ENCODE results near the gene NYAP2.

Gene NYAP2

DNA sequence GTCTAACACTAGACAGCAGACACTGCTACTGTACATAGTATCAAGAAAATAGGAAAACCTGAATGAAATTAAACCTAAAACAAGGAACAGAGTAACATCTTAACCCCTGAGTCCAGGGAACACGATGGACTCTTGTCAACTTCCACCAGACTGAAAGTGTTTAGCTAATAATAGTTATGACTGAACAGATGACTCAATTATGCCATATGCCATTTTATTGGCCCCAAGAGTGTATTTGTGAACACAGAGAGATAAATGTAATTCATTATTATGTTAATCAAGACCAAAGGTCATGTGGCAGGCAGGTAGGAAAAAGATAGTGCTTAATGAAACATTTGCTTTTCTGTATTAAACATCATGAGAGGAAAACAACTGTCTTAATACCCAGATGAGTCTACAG is 58.0 kb downstream of the NYAP2 start:
- Histone ChIP-seq H3K4me1 (ENCODE audit: control insufficient read depth in 2 of 2, insufficient read depth in 2 of 2, low read length in 2 of 2) (no peaks in the 10 kb centered on the region), H3K27me3 (ENCODE audit: control insufficient read depth in 2 of 2, insufficient read depth in 2 of 2, low read length in 2 of 2) (peaks cover 0 to 2% of the 10 kb centered on the region in 2 donors), H3K9ac (ENCODE audit: low read depth in 1 of 2, low read length in 2 of 2) (no peak overlapping the region), H3K27ac (ENCODE audit: low read depth in 2 of 2, low read length in 2 of 2) (no peak overlapping the region), H3K4me3 (ENCODE audit: low read length in 2 of 2) (no peak overlapping the region), H3K36me3 (ENCODE audit: control insufficient read depth in 2 of 2, insufficient read depth in 2 of 2, low read length in 2 of 2) (no peaks in the 10 kb centered on the region), H3K9me3 (ENCODE audit: control insufficient read depth in 2 of 2, low read length in 2 of 2) (no peaks in the 10 kb centered on the region)

DNA sequence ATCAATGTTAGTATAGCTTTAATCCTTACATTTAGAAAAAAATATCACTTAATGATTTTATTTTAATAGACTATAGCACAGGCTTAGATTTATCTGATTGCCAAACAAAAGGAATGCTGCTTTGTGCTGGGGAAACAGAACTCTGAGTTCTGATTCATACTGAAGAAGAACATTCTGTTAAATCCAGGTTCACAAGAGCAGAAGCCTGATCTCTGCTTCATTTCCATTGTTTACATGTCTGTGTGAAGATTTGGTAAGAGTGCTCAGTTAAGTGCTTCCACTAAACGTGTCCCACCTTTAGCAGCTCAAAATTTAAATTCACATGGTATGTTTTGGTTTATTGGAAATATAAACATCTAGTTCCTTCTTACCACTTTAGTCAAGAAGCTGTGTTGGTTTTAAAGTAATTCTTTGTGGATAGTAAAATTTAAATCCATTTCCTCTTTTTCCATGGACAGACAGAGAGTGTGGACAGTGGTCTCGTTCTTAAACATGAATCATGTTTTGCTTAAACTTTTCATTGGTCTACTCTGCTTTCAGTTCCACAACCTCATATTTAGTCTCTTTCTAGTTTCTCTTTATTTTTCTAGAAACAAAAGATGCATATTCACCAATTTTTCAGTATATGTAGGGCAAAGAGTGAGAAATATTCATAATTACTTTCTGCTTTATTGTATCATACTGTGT is 59.1 kb downstream of the NYAP2 start:
- Histone ChIP-seq H3K9me3 (ENCODE audit: control insufficient read depth in 2 of 2, low read length in 2 of 2) (no peaks in the 10 kb centered on the region), H3K27me3 (ENCODE audit: control insufficient read depth in 2 of 2, insufficient read depth in 2 of 2, low read length in 2 of 2) (peaks cover 0 to 2% of the 10 kb centered on the region in 2 donors), H3K36me3 (ENCODE audit: control insufficient read depth in 2 of 2, insufficient read depth in 2 of 2, low read length in 2 of 2) (no peaks in the 10 kb centered on the region), H3K4me1 (ENCODE audit: control insufficient read depth in 2 of 2, insufficient read depth in 2 of 2, low read length in 2 of 2) (no peaks in the 10 kb centered on the region), H3K9ac (ENCODE audit: low read depth in 1 of 2, low read length in 2 of 2) (no peak overlapping the region), H3K27ac (ENCODE audit: low read depth in 2 of 2, low read length in 2 of 2) (no peak overlapping the region), H3K4me3 (ENCODE audit: low read length in 2 of 2) (no peak overlapping the region)

DNA sequence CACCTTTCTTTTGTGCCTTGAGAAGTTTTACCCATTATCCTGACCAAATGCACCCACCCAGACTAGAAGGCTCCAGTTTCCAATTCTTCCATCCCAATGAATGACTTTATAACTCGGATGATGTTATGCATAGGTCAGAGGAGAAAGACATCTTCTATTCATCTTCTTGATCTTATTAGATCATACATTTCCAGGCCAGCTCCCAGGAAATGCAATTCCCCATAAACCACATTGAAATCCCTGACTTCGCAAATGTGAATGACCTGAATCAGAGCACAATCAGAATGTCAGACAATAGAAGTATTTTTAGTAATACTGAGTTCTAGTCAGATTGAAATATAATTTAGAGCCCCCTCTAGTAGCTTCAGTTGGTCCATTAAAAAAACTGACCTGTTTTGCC is 62.9 kb downstream of the NYAP2 start:
- H3K36me3 ChIP-seq (ENCODE audit: control insufficient read depth in 2 of 2, insufficient read depth in 2 of 2, low read length in 2 of 2): no peaks in the 10 kb centered on the region

DNA sequence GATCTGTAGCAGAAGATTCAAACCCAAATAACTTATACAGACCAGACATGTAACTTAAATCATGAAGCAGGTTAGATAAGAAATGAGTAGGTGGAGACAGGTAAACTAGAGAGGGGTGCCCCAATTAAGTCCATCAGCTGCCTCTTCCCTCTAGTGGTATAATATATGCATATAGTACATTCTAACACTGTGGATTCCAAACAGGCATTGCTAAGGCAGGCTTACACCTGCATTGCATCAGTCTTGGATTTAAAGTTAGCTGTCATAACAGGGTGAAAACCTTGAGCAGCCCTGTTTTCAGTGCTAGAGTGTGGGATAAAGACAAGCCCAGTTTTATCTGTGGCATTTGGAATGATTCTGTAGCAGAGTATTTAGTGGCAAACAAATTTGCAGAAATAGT is 63.4 kb downstream of the NYAP2 start:
- Histone ChIP-seq H3K9ac (ENCODE audit: low read depth in 1 of 2, low read length in 2 of 2) (no peak overlapping the region), H3K9me3 (ENCODE audit: control insufficient read depth in 2 of 2, low read length in 2 of 2) (no peaks in the 10 kb centered on the region), H3K27me3 (ENCODE audit: control insufficient read depth in 2 of 2, insufficient read depth in 2 of 2, low read length in 2 of 2) (no peaks in the 10 kb centered on the region), H3K36me3 (ENCODE audit: control insufficient read depth in 2 of 2, insufficient read depth in 2 of 2, low read length in 2 of 2) (no peaks in the 10 kb centered on the region), H3K4me3 (ENCODE audit: low read length in 2 of 2) (no peak overlapping the region), H3K4me1 (ENCODE audit: control insufficient read depth in 2 of 2, insufficient read depth in 2 of 2, low read length in 2 of 2) (peaks cover 0 to 7% of the 10 kb centered on the region in 2 donors), H3K27ac (ENCODE audit: low read depth in 2 of 2, low read length in 2 of 2) (no peak overlapping the region)

More for the DNA sequence above, 62.9 kb downstream of the NYAP2 start:
- H3K4me3 ChIP-seq (ENCODE audit: low read length in 2 of 2): no peak overlapping the region
- H3K9ac ChIP-seq (ENCODE audit: low read depth in 1 of 2, low read length in 2 of 2): no peak overlapping the region
- H3K9me3 ChIP-seq (ENCODE audit: control insufficient read depth in 2 of 2, low read length in 2 of 2): no peaks in the 10 kb centered on the region
- peaks cover 0 to 7% of the 10 kb centered on the region in 2 donors for H3K4me1 ChIP-seq (ENCODE audit: control insufficient read depth in 2 of 2, insufficient read depth in 2 of 2, low read length in 2 of 2)
- H3K27me3 ChIP-seq (ENCODE audit: control insufficient read depth in 2 of 2, insufficient read depth in 2 of 2, low read length in 2 of 2): no peaks in the 10 kb centered on the region
- no peak overlapping the region for H3K27ac ChIP-seq (ENCODE audit: low read depth in 2 of 2, low read length in 2 of 2)

DNA sequence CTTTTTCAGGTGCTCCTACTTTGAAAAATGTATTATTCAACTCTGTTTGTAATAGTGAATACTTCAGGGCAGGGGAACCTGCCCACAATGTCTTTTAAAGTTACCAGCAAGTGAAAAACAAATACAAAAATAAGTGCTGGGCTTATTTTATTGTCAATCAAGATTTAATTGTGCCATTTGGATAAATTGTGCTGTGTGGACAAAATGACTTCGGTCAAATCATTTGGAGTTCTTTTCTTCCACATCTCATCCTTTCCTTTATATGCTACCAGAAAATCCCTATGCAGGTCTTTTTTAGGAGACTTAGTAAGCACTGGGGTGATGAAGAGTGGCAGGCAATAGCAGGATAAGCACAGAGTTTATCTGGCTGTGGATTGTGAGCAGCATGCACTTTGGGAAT is 63.9 kb downstream of the NYAP2 start:
- H3K27ac ChIP-seq (ENCODE audit: low read depth in 2 of 2, low read length in 2 of 2): no peak overlapping the region
- H3K27me3 ChIP-seq (ENCODE audit: control insufficient read depth in 2 of 2, insufficient read depth in 2 of 2, low read length in 2 of 2): no peaks in the 10 kb centered on the region
- H3K4me3 ChIP-seq (ENCODE audit: low read length in 2 of 2): no peak overlapping the region
- H3K36me3 ChIP-seq (ENCODE audit: control insufficient read depth in 2 of 2, insufficient read depth in 2 of 2, low read length in 2 of 2): no peaks in the 10 kb centered on the region
- peaks cover 0 to 7% of the 10 kb centered on the region in 2 donors for H3K4me1 ChIP-seq (ENCODE audit: control insufficient read depth in 2 of 2, insufficient read depth in 2 of 2, low read length in 2 of 2)
- H3K9me3 ChIP-seq (ENCODE audit: control insufficient read depth in 2 of 2, low read length in 2 of 2): no peaks in the 10 kb centered on the region
- H3K9ac ChIP-seq (ENCODE audit: low read depth in 1 of 2, low read length in 2 of 2): no peak overlapping the region

DNA sequence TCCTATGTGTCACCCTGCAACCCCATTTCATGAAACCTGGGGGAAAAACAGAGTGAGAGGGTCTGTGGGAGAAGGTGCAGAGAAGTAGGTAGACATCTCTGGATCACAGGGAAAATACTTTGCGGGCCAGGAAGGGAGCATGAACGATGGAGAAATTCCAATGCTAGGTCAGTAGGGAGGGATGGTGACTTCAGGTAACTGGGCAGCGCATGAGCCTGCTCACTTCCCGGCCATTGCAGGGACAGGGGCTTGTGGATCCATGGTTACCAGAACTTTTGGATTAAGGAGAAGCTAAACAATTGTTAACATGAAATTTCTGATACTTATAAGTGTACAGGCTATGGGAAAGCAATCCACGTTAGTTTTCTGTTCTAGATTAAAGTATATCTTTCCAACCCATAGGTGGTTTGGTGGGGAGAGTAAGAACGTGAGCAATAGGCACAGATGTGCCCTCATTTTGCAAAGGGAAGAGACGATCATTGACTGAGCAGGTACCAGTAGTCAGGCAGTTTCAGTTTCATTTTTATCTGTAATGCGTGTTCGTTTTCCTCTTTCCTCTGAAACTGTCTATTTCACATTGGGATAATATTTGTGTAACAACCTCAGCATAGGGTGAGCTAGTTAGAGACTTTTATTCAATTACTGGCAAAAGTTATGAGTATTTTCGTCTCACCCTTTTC is 65.0 kb downstream of the NYAP2 start:
- Histone ChIP-seq H3K4me3 (ENCODE audit: low read length in 2 of 2) (peak overlapping the region; percentile 33 to 60), H3K27ac (ENCODE audit: low read depth in 2 of 2, low read length in 2 of 2) (no peak overlapping the region), H3K36me3 (ENCODE audit: control insufficient read depth in 2 of 2, insufficient read depth in 2 of 2, low read length in 2 of 2) (no peaks in the 10 kb centered on the region), H3K4me1 (ENCODE audit: control insufficient read depth in 2 of 2, insufficient read depth in 2 of 2, low read length in 2 of 2) (peaks cover 0 to 7% of the 10 kb centered on the region in 2 donors), H3K9ac (ENCODE audit: low read depth in 1 of 2, low read length in 2 of 2) (peak overlapping the region in 1 of 2 donors; percentile 5), H3K9me3 (ENCODE audit: control insufficient read depth in 2 of 2, low read length in 2 of 2) (no peaks in the 10 kb centered on the region), H3K27me3 (ENCODE audit: control insufficient read depth in 2 of 2, insufficient read depth in 2 of 2, low read length in 2 of 2) (no peaks in the 10 kb centered on the region)

DNA sequence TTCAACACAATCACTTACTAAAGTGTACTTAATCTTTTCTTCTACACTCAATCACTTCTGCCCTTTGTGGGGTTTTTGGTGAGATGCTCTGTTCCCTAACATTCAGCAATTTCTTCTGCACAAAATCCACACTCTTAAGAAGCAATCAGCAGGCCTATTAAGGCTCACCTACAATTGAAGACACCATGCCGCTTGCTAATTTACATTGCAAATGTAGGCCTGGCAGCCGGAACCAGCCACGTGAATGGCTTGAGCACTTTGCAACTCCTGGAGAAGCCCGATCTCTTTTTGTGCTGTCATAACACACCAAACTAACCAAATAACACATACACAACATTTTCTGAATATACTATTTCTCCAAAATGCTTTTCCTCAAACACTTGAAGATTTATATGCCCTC is 66.3 kb downstream of the NYAP2 start:
- peaks cover 0 to 7% of the 10 kb centered on the region in 2 donors for H3K4me1 ChIP-seq (ENCODE audit: control insufficient read depth in 2 of 2, insufficient read depth in 2 of 2, low read length in 2 of 2)
- H3K9ac ChIP-seq (ENCODE audit: low read depth in 1 of 2, low read length in 2 of 2): no peak overlapping the region
- no peak overlapping the region for H3K4me3 ChIP-seq (ENCODE audit: low read length in 2 of 2)
- H3K36me3 ChIP-seq (ENCODE audit: control insufficient read depth in 2 of 2, insufficient read depth in 2 of 2, low read length in 2 of 2): no peaks in the 10 kb centered on the region
- H3K27me3 ChIP-seq (ENCODE audit: control insufficient read depth in 2 of 2, insufficient read depth in 2 of 2, low read length in 2 of 2): no peaks in the 10 kb centered on the region
- H3K9me3 ChIP-seq (ENCODE audit: control insufficient read depth in 2 of 2, low read length in 2 of 2): no peaks in the 10 kb centered on the region
- no peak overlapping the region for H3K27ac ChIP-seq (ENCODE audit: low read depth in 2 of 2, low read length in 2 of 2)

DNA sequence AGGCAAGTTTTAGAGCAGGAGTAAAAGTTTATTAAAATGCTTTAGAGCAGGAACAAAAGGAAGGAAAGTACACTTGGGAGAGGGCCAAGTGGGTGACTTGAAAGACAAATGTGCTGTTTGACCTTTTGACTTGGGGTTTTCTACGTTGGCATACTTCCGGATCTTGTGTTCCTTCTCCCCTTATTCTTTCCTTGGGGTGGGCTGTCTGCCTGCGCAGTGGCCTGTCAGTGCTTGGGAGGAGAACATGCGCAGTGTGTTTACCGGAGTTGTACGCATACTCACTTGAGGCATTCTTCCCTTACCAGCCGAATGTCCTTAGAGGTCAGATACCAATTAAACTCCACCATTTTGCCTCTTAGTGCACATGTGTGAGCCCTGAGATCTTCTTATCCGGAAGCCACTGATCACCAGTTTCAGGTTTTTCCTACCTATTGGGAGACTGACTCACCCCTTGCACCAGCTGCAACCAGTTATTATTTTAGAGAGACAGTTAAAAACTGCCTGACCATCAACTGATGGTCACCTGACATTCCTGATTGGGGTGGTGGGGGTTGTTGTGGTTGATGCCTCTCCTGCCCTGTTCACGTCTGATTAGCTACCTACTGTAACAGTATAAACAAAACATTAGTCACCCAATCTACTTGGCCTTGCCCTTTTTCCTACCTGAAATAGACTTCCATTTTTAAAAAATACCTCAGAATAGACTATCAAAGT is 67.5 kb downstream of the NYAP2 start:
- H3K27ac ChIP-seq (ENCODE audit: low read depth in 2 of 2, low read length in 2 of 2): no peak overlapping the region
- H3K9ac ChIP-seq (ENCODE audit: low read depth in 1 of 2, low read length in 2 of 2): no peak overlapping the region
- peaks cover 0 to 9% of the 10 kb centered on the region in 2 donors for H3K4me1 ChIP-seq (ENCODE audit: control insufficient read depth in 2 of 2, insufficient read depth in 2 of 2, low read length in 2 of 2)
- no peak overlapping the region for H3K4me3 ChIP-seq (ENCODE audit: low read length in 2 of 2)
- H3K36me3 ChIP-seq (ENCODE audit: control insufficient read depth in 2 of 2, insufficient read depth in 2 of 2, low read length in 2 of 2): no peaks in the 10 kb centered on the region
- no peaks in the 10 kb centered on the region for H3K27me3 ChIP-seq (ENCODE audit: control insufficient read depth in 2 of 2, insufficient read depth in 2 of 2, low read length in 2 of 2)
- H3K9me3 ChIP-seq (ENCODE audit: control insufficient read depth in 2 of 2, low read length in 2 of 2): no peaks in the 10 kb centered on the region

DNA sequence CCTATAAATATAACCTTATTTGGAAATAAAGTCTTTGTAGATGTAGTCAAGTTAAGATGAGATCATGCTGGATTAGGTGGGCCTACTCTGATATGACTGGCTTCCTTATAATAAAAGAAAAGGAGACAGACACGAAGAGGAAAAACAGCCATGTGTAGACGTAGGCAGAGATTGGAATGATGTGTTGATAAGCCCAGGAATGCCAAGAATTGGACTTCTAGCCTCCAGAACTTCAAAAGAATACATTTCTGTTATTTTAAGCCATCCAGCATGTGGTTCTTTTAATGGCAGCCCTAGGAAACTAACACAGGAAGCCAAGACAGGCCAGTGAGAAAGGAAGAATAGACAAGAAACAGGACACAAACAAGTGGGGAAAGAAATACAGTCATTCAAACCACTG is 68.6 kb downstream of the NYAP2 start:
- peaks cover 0 to 9% of the 10 kb centered on the region in 2 donors for H3K4me1 ChIP-seq (ENCODE audit: control insufficient read depth in 2 of 2, insufficient read depth in 2 of 2, low read length in 2 of 2)
- H3K9ac ChIP-seq (ENCODE audit: low read depth in 1 of 2, low read length in 2 of 2): no peak overlapping the region
- no peaks in the 10 kb centered on the region for H3K9me3 ChIP-seq (ENCODE audit: control insufficient read depth in 2 of 2, low read length in 2 of 2)
- no peaks in the 10 kb centered on the region for H3K36me3 ChIP-seq (ENCODE audit: control insufficient read depth in 2 of 2, insufficient read depth in 2 of 2, low read length in 2 of 2)
- no peak overlapping the region for H3K4me3 ChIP-seq (ENCODE audit: low read length in 2 of 2)
- no peak overlapping the region for H3K27ac ChIP-seq (ENCODE audit: low read depth in 2 of 2, low read length in 2 of 2)
- H3K27me3 ChIP-seq (ENCODE audit: control insufficient read depth in 2 of 2, insufficient read depth in 2 of 2, low read length in 2 of 2): no peaks in the 10 kb centered on the region

DNA sequence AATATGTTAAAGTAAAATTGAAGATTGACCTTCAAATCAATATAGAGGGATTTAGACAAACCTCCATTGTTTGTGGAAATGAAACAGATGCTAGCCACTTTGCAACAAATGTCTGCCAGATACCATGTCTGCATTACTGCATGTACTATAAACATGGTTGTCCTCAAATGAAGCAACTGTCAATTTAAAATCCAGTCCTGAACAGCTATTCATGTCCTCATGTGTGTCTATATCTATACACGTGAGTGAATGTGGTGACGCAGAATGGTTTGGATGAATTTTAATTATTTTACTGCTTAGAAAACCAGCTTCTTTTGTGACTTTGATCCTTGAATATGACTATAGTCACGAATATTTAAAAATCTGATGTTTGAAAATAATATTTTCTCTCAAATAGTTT is 71.5 kb downstream of the NYAP2 start:
- Histone ChIP-seq H3K36me3 (ENCODE audit: control insufficient read depth in 2 of 2, insufficient read depth in 2 of 2, low read length in 2 of 2) (no peaks in the 10 kb centered on the region), H3K27ac (ENCODE audit: low read depth in 2 of 2, low read length in 2 of 2) (no peak overlapping the region), H3K4me3 (ENCODE audit: low read length in 2 of 2) (no peak overlapping the region), H3K9ac (ENCODE audit: low read depth in 1 of 2, low read length in 2 of 2) (no peak overlapping the region), H3K9me3 (ENCODE audit: control insufficient read depth in 2 of 2, low read length in 2 of 2) (no peaks in the 10 kb centered on the region), H3K4me1 (ENCODE audit: control insufficient read depth in 2 of 2, insufficient read depth in 2 of 2, low read length in 2 of 2) (peaks cover 0 to 9% of the 10 kb centered on the region in 2 donors), H3K27me3 (ENCODE audit: control insufficient read depth in 2 of 2, insufficient read depth in 2 of 2, low read length in 2 of 2) (no peaks in the 10 kb centered on the region)
